Astrocyte of the cerebellum (primary cell): ENCODE data around the gene CHD6.
A peak's percentile ranks its signal among the peaks of the same experiment; 100 is the strongest.

Source experiments
- DNase-seq: peaks from one replicate; pipeline ENCODE4 v3.0.0-alpha.2; 2011; ENCODE audit warnings: low read depth
- H3K4me3 ChIP-seq: 2 replicates; pipeline ENCODE4 v1.5.1; 2011; ENCODE audit warnings: mild to moderate bottlenecking, low read depth, low read length, moderate library complexity
- in situ Hi-C: cut with HindIII; loops from 2 replicates; pipeline ENCODE4 v1.10.0; 2017; ENCODE audit warnings: low sequenced_read_pairs
- TF ChIP-seq, protein P1 (sequence below): IDR thresholded peaks from 2 replicates; pipeline ENCODE4 v1.5.1; 2012; ENCODE audit warnings: low read length, low read depth, moderate library complexity, mild to moderate bottlenecking; ENCODE audit errors: missing control alignments

Gene CHD6

DNA sequence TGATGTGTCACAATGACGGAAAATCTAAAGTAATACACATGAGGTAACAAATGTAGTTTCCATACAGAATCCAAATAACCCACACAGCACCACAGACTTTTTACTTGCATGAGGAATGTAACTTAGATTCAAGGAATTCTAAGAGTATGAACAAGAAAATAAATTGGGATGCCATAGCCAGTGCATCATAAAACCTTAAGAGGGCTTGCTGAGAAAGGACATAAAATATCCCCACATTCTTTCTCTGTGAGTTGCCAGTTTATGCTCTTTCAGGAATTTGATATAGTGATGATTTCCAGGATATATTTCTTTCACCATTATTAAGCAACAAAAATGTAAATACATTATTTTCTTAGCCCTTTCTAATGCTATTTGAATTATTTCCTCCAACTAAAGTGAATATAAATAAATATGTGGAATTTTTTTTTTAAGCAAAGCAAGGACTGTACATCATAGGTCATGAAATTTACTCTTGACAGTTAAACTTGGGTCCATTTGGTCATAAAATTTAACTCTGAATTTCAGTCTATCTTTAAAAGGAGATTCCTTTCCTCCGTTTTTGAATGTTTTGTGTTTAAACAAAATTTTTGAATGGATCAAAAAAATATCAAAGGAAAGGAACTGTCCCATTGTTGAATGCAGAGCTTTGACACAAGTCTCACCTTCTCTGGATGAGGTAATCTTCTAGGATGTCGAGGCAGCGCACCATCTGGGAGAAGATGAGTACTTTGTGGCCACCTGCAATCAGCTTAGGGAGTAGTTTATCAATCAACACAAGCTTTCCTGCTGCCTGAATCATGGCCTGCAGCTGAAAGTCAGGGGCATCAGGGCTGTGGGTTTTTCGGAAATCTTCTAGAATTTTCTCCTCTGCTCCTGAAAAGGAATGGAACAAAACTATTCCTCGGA is 135.3 kb downstream of the CHD6 start:
- peak; percentile 70 for DNase-seq
- no peak overlapping the region for H3K4me3 ChIP-seq
- in situ Hi-C loops, result no loop called here
- TF ChIP-seq, protein P1, sequence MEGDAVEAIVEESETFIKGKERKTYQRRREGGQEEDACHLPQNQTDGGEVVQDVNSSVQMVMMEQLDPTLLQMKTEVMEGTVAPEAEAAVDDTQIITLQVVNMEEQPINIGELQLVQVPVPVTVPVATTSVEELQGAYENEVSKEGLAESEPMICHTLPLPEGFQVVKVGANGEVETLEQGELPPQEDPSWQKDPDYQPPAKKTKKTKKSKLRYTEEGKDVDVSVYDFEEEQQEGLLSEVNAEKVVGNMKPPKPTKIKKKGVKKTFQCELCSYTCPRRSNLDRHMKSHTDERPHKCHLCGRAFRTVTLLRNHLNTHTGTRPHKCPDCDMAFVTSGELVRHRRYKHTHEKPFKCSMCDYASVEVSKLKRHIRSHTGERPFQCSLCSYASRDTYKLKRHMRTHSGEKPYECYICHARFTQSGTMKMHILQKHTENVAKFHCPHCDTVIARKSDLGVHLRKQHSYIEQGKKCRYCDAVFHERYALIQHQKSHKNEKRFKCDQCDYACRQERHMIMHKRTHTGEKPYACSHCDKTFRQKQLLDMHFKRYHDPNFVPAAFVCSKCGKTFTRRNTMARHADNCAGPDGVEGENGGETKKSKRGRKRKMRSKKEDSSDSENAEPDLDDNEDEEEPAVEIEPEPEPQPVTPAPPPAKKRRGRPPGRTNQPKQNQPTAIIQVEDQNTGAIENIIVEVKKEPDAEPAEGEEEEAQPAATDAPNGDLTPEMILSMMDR, result no peak

DNA sequence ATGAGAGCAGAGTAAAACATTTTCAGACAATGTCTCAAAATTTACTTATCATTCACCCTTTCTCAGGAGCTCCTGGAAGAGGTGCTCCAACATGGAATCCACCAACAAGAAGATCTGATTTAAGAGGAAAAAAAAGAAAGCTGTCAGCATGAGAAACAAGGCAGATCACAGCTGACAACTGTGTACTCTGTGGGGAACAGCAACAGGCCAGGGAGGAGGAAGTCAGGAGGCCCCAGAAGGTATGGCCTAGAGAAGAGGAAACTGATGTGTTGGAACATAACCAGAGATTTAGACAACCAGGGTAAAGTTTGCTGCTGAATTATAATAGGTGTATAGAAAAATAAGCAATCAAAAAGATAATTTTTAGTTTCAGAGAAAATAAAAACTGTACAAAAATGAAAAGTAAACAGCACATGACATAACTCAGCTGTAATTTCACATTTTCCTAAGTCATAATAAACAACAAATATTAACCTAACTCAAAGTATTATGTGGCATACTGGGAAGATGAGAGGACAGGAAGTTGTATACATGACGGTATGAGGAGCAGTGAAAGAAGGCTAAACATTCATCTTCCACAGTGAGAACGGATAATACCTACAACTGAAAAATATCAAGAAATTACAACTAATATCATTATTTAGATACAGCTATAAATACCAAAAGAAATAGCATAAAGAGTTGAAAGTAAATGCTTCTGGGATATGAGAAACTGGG is 138.0 kb downstream of the CHD6 start:
- in situ Hi-C loops, result no loop called here
- TF ChIP-seq, protein P1, result no peak
- H3K4me3 ChIP-seq, result no peak overlapping the region
- no peak for DNase-seq

DNA sequence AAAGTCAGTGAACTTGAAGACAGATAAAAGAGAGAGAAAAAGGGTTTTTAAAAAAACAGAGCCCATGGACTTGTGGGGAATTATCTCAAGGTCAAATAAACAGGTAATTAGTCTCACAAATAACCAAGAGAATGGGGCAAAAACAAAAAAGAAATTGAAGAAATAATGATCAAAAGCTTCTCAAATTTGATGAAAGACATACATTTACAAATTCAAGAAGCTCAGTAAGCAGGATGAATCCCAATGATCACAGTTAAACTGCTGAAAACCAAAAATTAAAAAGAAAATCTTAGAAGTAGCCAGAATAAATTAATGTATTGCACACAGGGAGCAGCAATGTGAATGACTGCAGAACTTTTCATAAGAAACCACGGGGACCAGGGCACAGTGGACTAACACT is 139.1 kb downstream of the CHD6 start:
- in situ Hi-C loops, result no loop called here
- TF ChIP-seq, protein P1, result no peak
- H3K4me3 ChIP-seq, result no peak overlapping the region
- DNase-seq, result no peak

DNA sequence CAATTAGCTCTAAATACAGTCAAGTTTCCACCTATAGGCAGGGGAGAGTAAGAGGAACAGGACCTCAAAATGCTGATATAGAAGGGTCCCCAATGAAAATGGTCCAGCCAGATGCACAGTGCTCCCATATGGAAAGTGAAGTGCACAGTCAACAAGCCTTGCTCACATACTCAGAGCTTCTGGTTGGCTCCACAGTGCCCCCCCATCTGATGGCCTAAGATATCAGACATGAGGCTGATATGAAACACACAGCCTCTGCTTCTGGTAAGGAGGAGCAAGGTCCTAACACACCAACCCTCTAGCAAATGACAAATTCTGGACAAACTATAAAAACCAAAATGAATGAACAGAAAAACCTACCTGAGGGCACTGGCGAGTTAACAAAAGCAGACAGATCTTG is 140.2 kb downstream of the CHD6 start:
- H3K4me3 ChIP-seq, result no peak overlapping the region
- in situ Hi-C loops, result no loop called here
- DNase-seq, result no peak
- TF ChIP-seq, protein P1, result no peak

DNA sequence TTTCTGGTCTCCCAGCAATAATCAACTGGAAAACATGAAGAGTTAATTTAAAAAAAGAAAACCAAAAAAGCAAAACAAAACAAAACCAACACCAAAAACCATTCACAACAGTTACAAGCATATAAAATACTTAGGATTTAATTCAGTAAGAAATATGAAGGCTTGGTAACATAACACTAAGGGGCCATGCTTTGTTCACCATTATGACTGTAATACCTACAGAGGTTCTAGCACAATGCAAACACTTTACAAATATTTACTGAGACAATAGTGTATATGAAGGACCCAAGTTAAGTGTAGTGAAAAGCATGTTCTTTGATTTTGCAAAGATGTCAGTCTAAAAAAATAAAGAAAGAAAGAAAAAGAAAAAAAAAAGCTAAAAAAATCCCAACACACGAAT is 141.7 kb downstream of the CHD6 start:
- in situ Hi-C loops, result no loop called here
- TF ChIP-seq, protein P1, result no peak
- H3K4me3 ChIP-seq, result no peak overlapping the region
- DNase-seq, result no peak

DNA sequence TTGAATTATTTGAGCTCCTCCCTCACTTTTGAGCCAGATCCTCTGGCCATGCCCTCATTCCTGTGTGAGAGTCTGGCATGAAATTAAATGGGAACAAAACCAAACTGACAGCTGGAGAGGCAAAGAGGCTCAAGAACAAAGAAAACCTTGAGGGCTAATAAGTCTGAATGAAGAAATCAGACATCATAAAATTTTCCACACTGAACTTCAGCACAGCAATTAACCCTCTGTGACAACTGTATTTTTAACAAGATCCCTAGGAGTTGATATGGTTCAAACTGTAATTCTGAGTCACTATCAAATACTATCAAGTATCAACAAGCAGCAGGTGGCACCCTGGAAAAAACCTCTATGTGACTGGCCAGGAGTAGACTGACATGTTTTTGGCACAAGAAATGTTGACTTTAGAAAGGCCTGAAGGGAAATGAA is 142.2 kb downstream of the CHD6 start:
- DNase-seq, result peak; percentile 85
- no peak overlapping the region for H3K4me3 ChIP-seq
- in situ Hi-C loops, result no loop called here
- TF ChIP-seq, protein P1, result no peak
